GM19193 (cell line): ENCODE data around the gene NBEAL2.

ENCODE experiments used
- POLR2A ChIP-seq: IDR thresholded peaks from 4 replicates; pipeline ENCODE4 v1.6.1; 2011; ENCODE audit not compliant: insufficient read depth, insufficient read length; ENCODE audit errors: extremely low read depth

The NBEAL2 gene

GRCh38 chr3:46936733-46937250 is 42.7 kb upstream of the NBEAL2 start:
- TF ChIP-seq POLR2A = no peak

GRCh38 chr3:46938118-46938517 is 41.3 kb upstream of the NBEAL2 start:
- TF ChIP-seq POLR2A = no peak

- no peak for TF ChIP-seq POLR2A
These were observed 39.7 kb upstream of the NBEAL2 start for GRCh38 chr3:46939578-46940445.

GRCh38 chr3:46942076-46942475 is 37.4 kb upstream of the NBEAL2 start:
- no peak for TF ChIP-seq POLR2A

- TF ChIP-seq POLR2A = no peak
These were observed 36.8 kb upstream of the NBEAL2 start for GRCh38 chr3:46942481-46943236.

- no peak for TF ChIP-seq POLR2A
These were observed 36.0 kb upstream of the NBEAL2 start for GRCh38 chr3:46943237-46944187.

GRCh38 chr3:46944191-46944590 is 35.3 kb upstream of the NBEAL2 start:
- TF ChIP-seq POLR2A = no peak

- no peak for TF ChIP-seq POLR2A
These were observed 33.0 kb upstream of the NBEAL2 start for GRCh38 chr3:46946416-46946815.

- TF ChIP-seq POLR2A = no peak
These were observed 32.5 kb upstream of the NBEAL2 start for GRCh38 chr3:46946856-46947545.

GRCh38 chr3:46947546-46947901 is 31.9 kb upstream of the NBEAL2 start:
- no peak for TF ChIP-seq POLR2A

- TF ChIP-seq POLR2A = no peak
These were observed 31.3 kb upstream of the NBEAL2 start for GRCh38 chr3:46947981-46948791.

GRCh38 chr3:46948830-46949671 is 30.4 kb upstream of the NBEAL2 start:
- TF ChIP-seq POLR2A = no peak
